AG04449 (cell line): Measurements from ENCODE around the gene MIB2.

Source experiments
- CTCF ChIA-PET: fragments of 350-600 bp; formaldehyde crosslinking; extraction: SDS; loops from one replicate; lab custom pipeline; 2021; ENCODE audit warnings: antibody characterized with exemption; lab: Yijun Ruan, JAX
- POLR2A ChIA-PET: fragments of 400-600, 350-600 bp; formaldehyde crosslinking; extraction: SDS; loops from one replicate; lab custom pipeline; 2020; ENCODE audit warnings: antibody characterized with exemption, inconsistent platforms; lab: Yijun Ruan, JAX
- DNase-seq: peaks from one replicate; pipeline ENCODE4 v3.0.0-alpha.2; 2010; ENCODE audit warnings: low read depth, low spot score
- H3K4me3 ChIP-seq: 2 replicates; pipeline ENCODE4 v1.5.1; 2011; ENCODE audit warnings: low read depth, mild to moderate bottlenecking, control low read depth, low read length
- TF ChIP-seq, protein P1 (sequence below): IDR thresholded peaks from one replicate; pipeline ENCODE4 v1.5.1; 2011; ENCODE audit warnings: mild to moderate bottlenecking, moderate library complexity, low read length, control low read depth, inconsistent platforms; ENCODE audit not compliant: insufficient read depth; ENCODE audit errors: missing control alignments

The MIB2 gene

DNA sequence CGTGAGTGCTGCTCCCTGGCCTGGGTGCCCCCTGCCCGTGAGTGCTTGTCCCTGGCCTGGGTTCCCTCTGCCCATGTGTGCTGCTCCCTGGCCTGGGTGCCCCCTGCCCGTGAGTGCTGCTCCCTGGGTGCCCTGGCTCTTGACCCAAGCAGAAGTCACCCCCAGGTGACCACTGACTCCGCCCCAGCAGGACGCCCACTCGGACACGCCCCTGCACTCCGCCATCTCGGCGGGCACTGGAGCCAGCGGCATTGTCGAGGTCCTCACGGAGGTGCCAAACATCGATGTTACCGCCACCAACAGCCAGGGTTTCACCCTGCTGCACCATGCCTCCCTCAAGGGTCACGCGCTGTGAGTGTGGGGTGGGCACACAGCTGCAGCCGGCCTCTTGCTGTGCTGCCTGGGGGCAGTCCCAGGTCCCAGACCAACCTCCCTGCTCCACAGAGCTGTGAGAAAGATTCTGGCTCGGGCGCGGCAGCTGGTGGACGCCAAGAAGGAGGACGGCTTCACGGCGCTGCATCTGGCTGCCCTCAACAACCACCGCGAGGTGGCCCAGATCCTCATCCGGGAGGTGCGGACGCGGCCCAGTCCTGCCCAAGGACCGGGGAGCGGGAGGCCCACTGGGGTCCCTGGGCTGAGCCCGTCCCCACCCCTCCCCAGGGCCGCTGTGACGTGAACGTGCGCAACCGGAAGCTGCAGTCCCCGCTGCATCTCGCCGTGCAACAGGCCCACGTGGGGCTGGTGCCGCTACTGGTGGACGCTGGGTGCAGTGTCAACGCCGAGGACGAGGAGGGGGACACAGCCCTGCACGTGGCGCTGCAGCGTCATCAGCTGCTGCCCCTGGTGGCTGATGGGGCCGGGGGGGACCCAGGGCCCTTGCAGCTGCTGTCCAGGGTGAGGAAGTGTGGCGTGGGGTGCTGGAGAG, 12.8 kb downstream of the MIB2 start:
- CTCF ChIA-PET, result no interaction called here
- H3K4me3 ChIP-seq, result no peak overlapping the region
- no peak for DNase-seq
- TF ChIP-seq, protein P1, sequence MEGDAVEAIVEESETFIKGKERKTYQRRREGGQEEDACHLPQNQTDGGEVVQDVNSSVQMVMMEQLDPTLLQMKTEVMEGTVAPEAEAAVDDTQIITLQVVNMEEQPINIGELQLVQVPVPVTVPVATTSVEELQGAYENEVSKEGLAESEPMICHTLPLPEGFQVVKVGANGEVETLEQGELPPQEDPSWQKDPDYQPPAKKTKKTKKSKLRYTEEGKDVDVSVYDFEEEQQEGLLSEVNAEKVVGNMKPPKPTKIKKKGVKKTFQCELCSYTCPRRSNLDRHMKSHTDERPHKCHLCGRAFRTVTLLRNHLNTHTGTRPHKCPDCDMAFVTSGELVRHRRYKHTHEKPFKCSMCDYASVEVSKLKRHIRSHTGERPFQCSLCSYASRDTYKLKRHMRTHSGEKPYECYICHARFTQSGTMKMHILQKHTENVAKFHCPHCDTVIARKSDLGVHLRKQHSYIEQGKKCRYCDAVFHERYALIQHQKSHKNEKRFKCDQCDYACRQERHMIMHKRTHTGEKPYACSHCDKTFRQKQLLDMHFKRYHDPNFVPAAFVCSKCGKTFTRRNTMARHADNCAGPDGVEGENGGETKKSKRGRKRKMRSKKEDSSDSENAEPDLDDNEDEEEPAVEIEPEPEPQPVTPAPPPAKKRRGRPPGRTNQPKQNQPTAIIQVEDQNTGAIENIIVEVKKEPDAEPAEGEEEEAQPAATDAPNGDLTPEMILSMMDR, result no peak
- POLR2A ChIA-PET, result interaction anchor here (1.2 kb wide), 1 partner anchor 12 kb away, joined by 3 read pairs; no protein-coding TSS in a partner anchor

DNA sequence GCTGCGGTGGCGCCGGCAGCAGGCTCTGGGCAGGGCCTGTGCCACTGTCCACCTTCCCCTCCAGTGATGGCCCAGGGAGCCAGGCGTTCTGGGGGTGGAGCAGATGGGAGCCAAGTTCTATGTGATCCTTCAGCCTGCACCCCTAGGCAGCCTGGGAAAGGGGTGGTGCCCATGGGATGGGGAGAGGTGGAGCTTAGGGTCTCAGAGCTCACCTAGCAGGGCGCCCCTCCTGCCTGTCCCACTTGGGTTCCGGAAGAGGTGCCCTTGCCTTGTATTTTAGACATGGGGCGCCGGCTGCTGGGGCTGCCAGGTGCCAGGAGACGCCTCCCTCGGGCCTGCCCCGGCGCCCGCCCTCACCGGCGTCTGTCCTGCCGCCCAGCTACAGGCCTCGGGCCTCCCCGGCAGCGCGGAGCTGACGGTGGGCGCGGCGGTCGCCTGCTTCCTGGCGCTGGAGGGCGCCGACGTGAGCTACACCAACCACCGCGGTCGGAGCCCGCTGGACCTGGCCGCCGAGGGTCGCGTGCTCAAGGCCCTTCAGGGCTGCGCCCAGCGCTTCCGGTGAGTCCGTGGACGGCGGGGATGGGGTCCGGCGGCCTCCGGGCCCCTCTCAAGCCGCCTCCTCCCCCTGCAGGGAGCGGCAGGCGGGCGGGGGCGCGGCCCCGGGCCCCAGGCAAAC, 13.6 kb downstream of the MIB2 start:
- POLR2A ChIA-PET, result interaction anchor here (1.2 kb wide), 1 partner anchor 13 kb away, joined by 3 read pairs; no protein-coding TSS in a partner anchor
- no peak for DNase-seq
- CTCF ChIA-PET, result no interaction called here
- TF ChIP-seq, protein P1, result no peak
- H3K4me3 ChIP-seq, result no peak overlapping the region

DNA sequence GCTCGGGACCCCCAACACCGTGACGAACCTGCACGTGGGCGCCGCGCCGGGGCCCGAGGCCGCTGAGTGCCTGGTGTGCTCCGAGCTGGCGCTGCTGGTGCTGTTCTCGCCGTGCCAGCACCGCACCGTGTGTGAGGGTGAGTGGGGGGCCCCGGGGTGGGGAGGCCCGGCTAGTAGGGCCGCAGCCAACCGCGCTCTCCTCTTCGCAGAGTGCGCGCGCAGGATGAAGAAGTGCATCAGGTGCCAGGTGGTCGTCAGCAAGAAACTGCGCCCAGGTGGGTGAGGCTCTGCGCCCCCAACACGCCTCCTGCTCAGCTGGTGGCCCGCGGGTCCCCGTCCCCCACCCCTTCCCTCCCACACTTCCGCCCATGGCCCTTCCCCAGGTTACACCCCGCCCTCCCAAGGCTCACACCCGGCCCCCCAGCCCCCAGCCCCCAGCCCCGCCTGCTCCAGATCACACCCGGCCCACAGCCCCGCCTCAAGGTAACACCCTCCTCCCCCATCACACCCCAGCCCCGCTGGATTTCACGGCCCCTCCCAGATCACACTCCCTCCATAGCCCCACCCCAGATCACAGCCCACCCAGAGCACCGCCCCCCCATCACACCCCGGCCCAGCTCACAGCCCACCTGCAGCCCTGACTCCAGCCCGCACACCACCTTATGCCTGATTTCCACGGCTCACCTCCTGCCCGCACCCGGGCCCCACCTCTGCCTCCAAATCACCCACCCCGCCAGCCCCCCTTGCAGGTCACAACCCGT, 14.3 kb downstream of the MIB2 start:
- ChIA-PET POLR2A (interaction anchor here (1.2 kb wide), 1 partner anchor 14 kb away, joined by 3 read pairs; no protein-coding TSS in a partner anchor), CTCF (no interaction called here)
- no peak overlapping the region for H3K4me3 ChIP-seq
- DNase-seq, result no peak
- TF ChIP-seq, protein P1, result no peak

- no peak overlapping the region for H3K4me3 ChIP-seq
- TF ChIP-seq, protein P1, result no peak
- no peak for DNase-seq
- POLR2A ChIA-PET, result interaction anchor here (1.2 kb wide), 1 partner anchor 15 kb away, joined by 3 read pairs; the partner anchor contains the start of gene MIB2
- CTCF ChIA-PET, result no interaction called here
Observed at GRCh38 chr1:1630191-1630964, 15.1 kb downstream of the MIB2 start.

- no peak for DNase-seq
- POLR2A ChIA-PET, result interaction anchor here (1.2 kb wide), 1 partner anchor 15 kb away, joined by 3 read pairs; the partner anchor contains the start of gene MIB2
- CTCF ChIA-PET, result no interaction called here
- no peak overlapping the region for H3K4me3 ChIP-seq
- TF ChIP-seq, protein P1, result no peak
Observed at GRCh38 chr1:1630965-1631781, 15.9 kb downstream of the MIB2 start.
